Cardiac fibroblast (primary cell): ENCODE data around the gene UBE2QL1.

Source experiments
- DNase-seq, 2 donors: peaks; one replicate each; pipeline versions ENCODE4 v3.0.0 to v3.0.0-alpha.2; 2010; ENCODE audit warnings: low read depth in 2 of 2
- H3K4me3 ChIP-seq, 2 donors: replicated peaks in 1 of 2; 1 replicate in 1 of 2; 2 replicates in 1 of 2; pipeline ENCODE4 v1.5.1; 2011; ENCODE audit warnings: low read depth in 2 of 2, low read length in 2 of 2, mild to moderate bottlenecking in 2 of 2, moderate library complexity in 1 of 2
- TF ChIP-seq, protein P1 (sequence below): IDR thresholded peaks from one replicate; pipeline ENCODE4 v1.5.1; 2011; ENCODE audit warnings: low read depth, mild to moderate bottlenecking, low read length, inconsistent platforms

The UBE2QL1 gene

DNA sequence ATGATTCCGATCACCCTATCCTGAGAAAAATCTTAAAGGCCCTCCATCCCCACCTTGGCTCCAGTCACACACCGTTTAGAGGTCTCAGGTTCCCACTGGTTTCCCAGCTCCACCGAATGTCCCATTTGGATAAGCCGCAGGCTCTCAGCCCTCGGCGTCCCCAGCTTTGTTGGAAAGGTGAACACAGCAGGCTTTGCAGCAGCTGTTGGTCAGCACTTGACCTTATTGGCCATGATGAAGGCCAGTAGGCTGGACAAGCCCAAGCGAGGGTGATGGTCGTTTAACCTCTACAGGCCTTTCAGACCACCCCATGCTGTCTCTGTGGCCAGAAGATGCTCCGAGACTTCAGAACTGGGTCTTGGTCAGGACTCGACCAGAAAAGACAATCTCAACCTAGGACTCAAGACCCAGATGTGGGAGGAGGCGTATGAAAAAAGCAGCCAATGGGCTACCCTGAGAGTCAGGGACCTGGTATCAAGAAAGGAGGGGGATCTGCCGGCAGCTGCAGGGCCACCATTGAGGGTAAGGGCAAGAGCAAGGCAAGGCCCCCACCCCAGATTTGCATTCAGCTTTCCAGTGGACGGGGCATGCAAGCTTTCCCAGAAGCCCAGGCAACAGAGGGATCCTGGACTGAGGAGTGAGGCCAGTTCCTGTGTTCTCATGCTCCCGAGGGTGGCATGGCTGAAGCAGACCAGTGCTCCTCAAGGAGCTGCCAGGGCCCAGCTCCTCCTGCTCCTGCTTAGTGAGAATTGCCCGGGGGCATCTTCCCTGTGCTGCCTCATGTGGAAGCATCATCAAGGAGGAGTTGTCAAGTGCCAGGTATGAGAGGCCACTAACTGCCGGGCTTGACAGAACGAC is 13.4 kb downstream of the UBE2QL1 start:
- DNase-seq: no peak
- no peak overlapping the region for H3K4me3 ChIP-seq
- TF ChIP-seq, protein P1, sequence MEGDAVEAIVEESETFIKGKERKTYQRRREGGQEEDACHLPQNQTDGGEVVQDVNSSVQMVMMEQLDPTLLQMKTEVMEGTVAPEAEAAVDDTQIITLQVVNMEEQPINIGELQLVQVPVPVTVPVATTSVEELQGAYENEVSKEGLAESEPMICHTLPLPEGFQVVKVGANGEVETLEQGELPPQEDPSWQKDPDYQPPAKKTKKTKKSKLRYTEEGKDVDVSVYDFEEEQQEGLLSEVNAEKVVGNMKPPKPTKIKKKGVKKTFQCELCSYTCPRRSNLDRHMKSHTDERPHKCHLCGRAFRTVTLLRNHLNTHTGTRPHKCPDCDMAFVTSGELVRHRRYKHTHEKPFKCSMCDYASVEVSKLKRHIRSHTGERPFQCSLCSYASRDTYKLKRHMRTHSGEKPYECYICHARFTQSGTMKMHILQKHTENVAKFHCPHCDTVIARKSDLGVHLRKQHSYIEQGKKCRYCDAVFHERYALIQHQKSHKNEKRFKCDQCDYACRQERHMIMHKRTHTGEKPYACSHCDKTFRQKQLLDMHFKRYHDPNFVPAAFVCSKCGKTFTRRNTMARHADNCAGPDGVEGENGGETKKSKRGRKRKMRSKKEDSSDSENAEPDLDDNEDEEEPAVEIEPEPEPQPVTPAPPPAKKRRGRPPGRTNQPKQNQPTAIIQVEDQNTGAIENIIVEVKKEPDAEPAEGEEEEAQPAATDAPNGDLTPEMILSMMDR: no peak

DNA sequence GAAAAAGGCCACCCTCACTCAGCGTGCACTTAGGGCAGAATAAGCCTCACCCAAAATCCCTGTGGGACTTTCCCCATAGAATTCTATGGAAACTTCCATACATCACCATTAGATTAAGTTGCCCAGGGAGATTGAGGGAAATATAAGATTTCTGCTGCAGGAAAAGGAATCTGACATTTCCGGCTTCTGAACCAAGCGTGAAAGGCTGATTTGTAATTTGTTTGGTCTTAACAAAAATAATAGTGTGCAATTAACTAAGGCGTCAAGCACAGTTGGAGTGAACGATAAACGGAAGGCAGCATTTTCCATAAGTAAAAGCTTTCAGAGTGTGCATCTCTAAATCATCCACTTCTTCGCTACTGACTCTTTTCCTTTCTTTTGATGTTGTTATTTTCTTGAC is 14.0 kb downstream of the UBE2QL1 start:
- TF ChIP-seq, protein P1: no peak
- no peak overlapping the region for H3K4me3 ChIP-seq
- DNase-seq: no peak

DNA sequence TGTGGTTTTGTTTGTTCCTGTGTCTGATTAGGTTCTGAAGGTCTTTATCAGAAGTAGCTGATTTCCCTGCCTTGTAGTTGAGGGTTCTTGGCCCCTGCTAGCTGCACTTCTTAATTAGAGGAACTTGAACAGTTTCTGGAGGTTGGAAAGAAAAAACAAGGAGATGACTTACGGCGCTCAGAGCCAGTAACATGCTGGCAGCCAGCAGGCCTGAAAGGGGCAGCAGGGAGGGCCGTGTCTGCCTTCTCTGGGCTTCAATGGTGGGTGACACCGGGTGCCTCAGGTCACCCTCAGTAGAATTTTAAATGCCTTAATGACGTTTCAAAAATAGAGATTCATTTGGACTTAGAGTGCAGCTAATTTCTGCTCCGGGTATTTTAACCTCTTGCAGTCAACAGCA is 15.8 kb downstream of the UBE2QL1 start:
- DNase-seq: no peak
- H3K4me3 ChIP-seq: no peak overlapping the region
- TF ChIP-seq, protein P1: no peak

DNA sequence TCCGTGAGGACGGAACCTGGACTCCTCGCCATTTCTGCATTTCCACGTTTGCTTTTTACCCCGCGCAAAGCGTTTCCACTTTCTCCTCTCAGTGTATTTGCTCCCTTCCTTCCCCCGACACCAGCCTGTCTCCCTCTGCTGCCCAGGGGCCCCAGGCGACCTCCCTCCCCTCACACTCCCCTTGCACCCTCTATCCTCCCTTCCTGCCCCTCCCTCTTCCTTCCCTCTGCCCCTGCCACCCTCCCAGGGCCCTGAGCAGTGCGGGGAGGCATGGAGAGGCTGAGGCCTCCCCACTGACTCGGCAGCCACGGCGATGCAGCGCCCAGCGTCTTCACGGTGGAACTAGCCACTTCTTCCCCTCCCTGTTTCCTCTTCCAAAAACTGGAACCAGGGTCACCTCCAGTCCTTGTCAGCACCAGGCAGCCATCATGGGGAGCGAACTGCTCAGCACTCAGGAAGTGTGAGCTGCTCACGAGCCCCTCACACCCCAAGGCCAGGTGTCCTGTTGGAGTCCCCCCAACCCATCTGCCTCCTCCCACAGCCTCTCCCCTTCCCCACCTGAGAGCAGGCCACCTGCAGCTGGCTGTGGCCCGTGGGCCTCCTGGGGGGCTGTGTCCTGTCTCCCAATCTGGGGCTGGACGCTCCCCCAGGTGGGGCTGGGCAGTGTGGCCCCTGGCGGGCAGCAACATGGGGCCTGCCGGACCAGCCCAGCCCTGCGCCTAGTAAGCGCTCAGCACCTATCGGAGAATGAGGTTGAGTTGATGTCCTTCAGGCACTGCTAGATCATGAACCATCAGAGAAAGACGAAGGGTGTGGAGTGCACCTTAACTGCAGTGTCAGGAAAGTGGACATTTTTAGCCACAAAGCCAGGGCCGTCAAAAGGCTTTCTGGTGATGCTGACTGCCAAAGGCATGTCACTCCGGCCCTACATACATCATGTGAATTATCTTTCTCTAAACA is 17.5 kb downstream of the UBE2QL1 start:
- DNase-seq: no peak
- no peak overlapping the region for H3K4me3 ChIP-seq

DNA sequence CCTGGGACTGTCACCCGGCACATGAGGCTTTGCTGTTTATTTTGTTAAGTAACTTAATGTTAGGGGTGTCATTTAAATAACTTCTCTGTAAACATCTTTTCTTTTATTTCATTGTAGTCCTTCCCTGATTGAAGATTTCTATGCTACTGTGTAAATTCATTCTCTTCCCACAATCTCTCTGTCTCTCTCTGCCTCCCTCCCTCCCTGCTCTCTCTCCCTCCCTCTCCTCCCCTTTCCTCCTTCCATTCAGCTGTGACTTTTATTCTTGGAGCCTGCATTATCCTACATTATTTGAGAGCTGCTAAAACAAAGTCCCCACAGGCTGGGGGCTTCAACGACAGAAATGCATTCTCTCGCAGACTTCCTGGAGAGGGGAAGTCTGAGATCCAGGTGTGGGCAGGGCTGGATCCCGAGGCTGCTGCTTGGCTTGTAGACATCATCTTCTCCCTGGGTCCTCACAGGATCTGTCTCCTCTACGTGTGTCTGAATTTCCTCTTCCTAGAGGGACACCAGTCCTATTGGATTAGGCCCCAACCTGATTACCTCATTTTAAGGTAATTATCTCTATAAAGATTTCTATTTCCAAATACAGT is 18.4 kb downstream of the UBE2QL1 start:
- DNase-seq: no peak
- H3K4me3 ChIP-seq: no peak overlapping the region
- TF ChIP-seq, protein P1: no peak

More for the DNA sequence above, 17.5 kb downstream of the UBE2QL1 start:
- TF ChIP-seq, protein P1: no peak

DNA sequence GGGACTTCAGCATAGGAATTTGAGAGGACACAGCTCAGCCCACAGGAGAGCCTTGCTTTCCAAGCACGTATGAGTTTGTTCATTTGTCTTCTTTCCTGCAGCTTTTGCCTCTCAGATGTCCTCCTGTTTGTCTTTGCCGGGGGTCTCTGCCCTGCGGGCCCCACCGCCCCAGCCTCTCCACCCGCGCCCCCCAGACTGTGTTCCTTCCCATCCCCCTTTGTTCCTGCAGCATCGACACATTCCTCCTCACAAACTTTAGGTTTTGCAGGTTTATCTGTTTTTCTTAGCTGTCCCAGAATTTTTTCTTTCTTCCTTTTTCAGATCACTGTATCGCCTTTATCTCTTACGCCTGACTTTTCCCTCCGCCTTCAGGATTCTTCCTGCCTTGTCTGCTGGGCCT is 18.9 kb downstream of the UBE2QL1 start:
- H3K4me3 ChIP-seq: no peak overlapping the region
- TF ChIP-seq, protein P1: no peak
- no peak for DNase-seq
